ENCODE measurements around the gene PHC2. TPM values are rescaled to one million over a fixed set of nuclear protein-coding genes. Genes with fewer than 3 reads are reported as not detected.
A peak's percentile ranks its signal among the peaks of the same experiment; 100 is the strongest.

The PHC2 gene
- total RNA-seq, 1 donor from 2014 or later: 105 TPM

- H3K27ac ChIP-seq: peak overlapping the region; percentile 74
- H3K27me3 ChIP-seq (ENCODE audit: low read depth): no peaks in the 10 kb centered on the region
- ATAC-seq (no peak), DNase-seq (no peak)
- no peaks in the 10 kb centered on the region for H3K9me3 ChIP-seq
- H3K36me3 ChIP-seq: no peaks in the 10 kb centered on the region
- no peak for TF ChIP-seq CTCF (IDR thresholded peaks at IDR 0.05)
- intact Hi-C loops (cut with DNase I): loop anchor here (10.0 kb wide), 1 partner anchor 69 kb away; no protein-coding TSS in a partner anchor
- no peak overlapping the region for H3K4me3 ChIP-seq
- H3K4me1 ChIP-seq: peaks cover 39% of the 10 kb centered on the region
Measured at GRCh38 chr1:33363470-33363861, 67.4 kb downstream of the PHC2 start.

DNA sequence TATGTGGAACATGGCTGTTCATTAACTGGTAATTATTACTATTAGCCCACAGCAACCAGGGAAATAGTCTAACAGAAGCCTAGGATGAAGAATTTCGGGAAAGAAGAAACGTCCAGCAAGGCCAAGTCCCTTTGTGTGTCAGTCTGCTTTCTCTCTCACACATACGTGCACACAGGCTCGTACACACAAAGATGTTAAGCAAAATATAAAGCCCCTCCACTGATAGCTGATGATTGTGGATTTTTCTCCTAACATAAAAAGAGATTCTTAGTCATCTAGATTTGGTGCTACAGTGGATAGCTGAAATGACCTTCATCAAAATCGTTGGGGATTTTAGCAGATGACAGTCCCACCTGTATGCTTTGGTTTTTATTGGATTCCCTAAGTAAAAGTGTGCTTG lies 67.9 kb downstream of the PHC2 start:
- no peak for ATAC-seq
- no peaks in the 10 kb centered on the region for H3K27me3 ChIP-seq (ENCODE audit: low read depth)
- no peak for TF ChIP-seq CTCF (IDR thresholded peaks at IDR 0.05)
- H3K36me3 ChIP-seq: no peaks in the 10 kb centered on the region
- no peaks in the 10 kb centered on the region for H3K9me3 ChIP-seq
- peak overlapping the region; percentile 74 for H3K27ac ChIP-seq
- intact Hi-C loops (cut with DNase I): loop anchor here (10.0 kb wide), 1 partner anchor 68 kb away; no protein-coding TSS in a partner anchor
- peaks cover 38% of the 10 kb centered on the region for H3K4me1 ChIP-seq
- DNase-seq: no peak
- H3K4me3 ChIP-seq: no peak overlapping the region

DNA sequence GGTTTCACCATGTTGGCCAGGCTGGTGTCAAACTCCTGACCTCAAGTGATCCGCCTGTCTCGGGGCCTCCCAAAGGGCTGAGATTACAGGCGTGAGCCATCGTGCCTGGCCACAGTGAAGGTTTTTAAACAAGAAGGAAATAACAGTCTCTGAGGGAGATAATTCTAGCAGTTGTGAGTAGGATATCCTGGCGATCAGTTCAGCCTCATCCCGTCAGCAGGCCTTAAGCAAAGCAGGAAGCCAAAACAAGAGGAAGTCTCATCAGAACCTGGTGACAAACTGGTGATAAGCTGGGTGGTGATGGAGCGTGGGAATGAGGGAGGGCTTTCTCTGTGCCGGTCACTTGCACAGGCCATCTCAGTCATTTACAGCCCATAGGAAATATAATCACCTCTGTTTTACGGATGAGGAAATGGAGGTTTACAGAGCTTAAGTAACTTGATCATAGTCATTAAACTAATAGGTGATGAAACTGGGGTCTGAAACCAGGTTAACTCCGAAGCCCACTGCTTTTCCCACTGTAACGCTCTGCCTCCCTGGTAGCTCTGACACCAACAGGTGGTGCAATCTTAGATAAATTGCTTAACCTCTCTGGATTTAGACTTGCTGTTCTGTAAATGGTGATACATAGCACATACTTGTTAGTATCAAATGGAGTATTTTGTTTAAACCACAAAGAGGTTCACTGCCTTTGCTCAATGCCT lies 69.2 kb downstream of the PHC2 start:
- H3K4me3 ChIP-seq: no peak overlapping the region
- intact Hi-C loops (cut with DNase I): loop anchor here (10.0 kb wide), 1 partner anchor 67 kb away; no protein-coding TSS in a partner anchor

GRCh38 chr1:33360367-33360766 lies 70.5 kb downstream of the PHC2 start:
- peaks cover 18% of the 10 kb centered on the region for H3K4me1 ChIP-seq
- no peaks in the 10 kb centered on the region for H3K27me3 ChIP-seq (ENCODE audit: low read depth)
- no peak overlapping the region for H3K27ac ChIP-seq
- no peak for TF ChIP-seq CTCF (IDR thresholded peaks at IDR 0.05)
- no peaks in the 10 kb centered on the region for H3K9me3 ChIP-seq
- H3K36me3 ChIP-seq: no peaks in the 10 kb centered on the region
- ATAC-seq: no peak
- no peak overlapping the region for H3K4me3 ChIP-seq
- no peak for DNase-seq
- intact Hi-C loops (cut with DNase I): loop anchor here (10.0 kb wide), 1 partner anchor 66 kb away; no protein-coding TSS in a partner anchor

More for the DNA sequence above, 69.2 kb downstream of the PHC2 start:
- peaks cover 24% of the 10 kb centered on the region for H3K4me1 ChIP-seq
- TF ChIP-seq CTCF (IDR thresholded peaks at IDR 0.05): no peak
- ATAC-seq: peak in 1 of 2 donors; percentile 46
- no peak for DNase-seq
- no peaks in the 10 kb centered on the region for H3K9me3 ChIP-seq
- no peak overlapping the region for H3K27ac ChIP-seq
- H3K36me3 ChIP-seq: no peaks in the 10 kb centered on the region
- no peaks in the 10 kb centered on the region for H3K27me3 ChIP-seq (ENCODE audit: low read depth)

DNA sequence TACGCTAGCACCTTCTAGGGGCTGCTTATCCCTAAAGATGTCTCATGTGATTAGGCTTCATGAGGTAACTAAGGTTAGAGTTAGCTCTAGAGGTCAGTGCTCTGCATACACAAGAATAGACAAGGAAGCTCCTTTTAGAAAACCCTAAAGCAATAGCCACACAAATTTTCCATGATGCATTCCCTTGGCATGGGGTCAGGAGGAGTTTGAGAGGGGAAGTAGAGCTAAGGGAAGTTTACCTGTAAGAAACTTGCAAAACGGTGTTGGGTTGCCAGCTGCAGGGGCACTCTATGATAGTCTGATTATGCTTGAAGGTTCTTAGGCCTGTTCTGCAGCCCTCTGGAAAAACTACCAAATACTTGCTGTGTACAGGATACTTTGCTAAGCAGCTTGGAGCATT lies 71.0 kb downstream of the PHC2 start:
- intact Hi-C loops (cut with DNase I): loop anchor here (10.0 kb wide), 1 partner anchor 65 kb away; no protein-coding TSS in a partner anchor
- no peaks in the 10 kb centered on the region for H3K9me3 ChIP-seq
- H3K36me3 ChIP-seq: no peaks in the 10 kb centered on the region
- DNase-seq (no peak), ATAC-seq (no peak)
- TF ChIP-seq CTCF (IDR thresholded peaks at IDR 0.05): no peak
- no peaks in the 10 kb centered on the region for H3K27me3 ChIP-seq (ENCODE audit: low read depth)
- H3K27ac ChIP-seq: no peak overlapping the region
- H3K4me1 ChIP-seq: peaks cover 15% of the 10 kb centered on the region
- no peak overlapping the region for H3K4me3 ChIP-seq
